Left colon (tissue), 2 donors: ENCODE measurements around the gene DNAJC1. TPM values are rescaled to one million over a fixed set of nuclear protein-coding genes. Genes with fewer than 3 reads are reported as not detected.

Experiments
- ATAC-seq: fragments of 200-7000 bp; cut with Tn5 transposase; one replicate; pipeline ENCODE4 v1.9.1; 2020; ENCODE audit warnings: mild to moderate bottlenecking, moderate library complexity
- DNase-seq, 2 donors: peaks; one replicate each; pipeline ENCODE4 v3.0.0-alpha.2; 2020
- intact Hi-C, 2 donors: fragments of 100-400 bp; cut with DNase I in 1 of 2; cut with micrococcal nuclease in 1 of 2; formaldehyde crosslinking; loops; one replicate each; pipeline versions ENCODE4 v1.11.2 to v1.14.0; 2022; cut with DNase I, micrococcal nuclease
- total RNA-seq, 2 donors: library from RNA; stranded (reverse); fragmentation: NEBNext Ultra II Directional; extraction: Animal tissue kit (Norgen Biotek cat#: 25700); gene quantifications; one replicate each; pipeline ENCODE4 v1.2.1, GENCODE V29; 2021
- donor health status: DM: no; HTN: no; CAD: no.
- donor health status: DM: yes; HTN: yes; CAD: no.

Gene DNAJC1
- total RNA-seq, 2 donors from 2014 or later, result 29.7 to 33.7 TPM

- no peak for ATAC-seq
- intact Hi-C loops, result no loop called here
- DNase-seq, result no peak
These were observed 246.2 kb downstream of the DNAJC1 start for GRCh38 chr10:21757185-21757901.

- DNase-seq, result no peak
- intact Hi-C loops, result no loop called here
- no peak for ATAC-seq
These were observed 246.8 kb downstream of the DNAJC1 start for GRCh38 chr10:21756707-21757106.

DNA sequence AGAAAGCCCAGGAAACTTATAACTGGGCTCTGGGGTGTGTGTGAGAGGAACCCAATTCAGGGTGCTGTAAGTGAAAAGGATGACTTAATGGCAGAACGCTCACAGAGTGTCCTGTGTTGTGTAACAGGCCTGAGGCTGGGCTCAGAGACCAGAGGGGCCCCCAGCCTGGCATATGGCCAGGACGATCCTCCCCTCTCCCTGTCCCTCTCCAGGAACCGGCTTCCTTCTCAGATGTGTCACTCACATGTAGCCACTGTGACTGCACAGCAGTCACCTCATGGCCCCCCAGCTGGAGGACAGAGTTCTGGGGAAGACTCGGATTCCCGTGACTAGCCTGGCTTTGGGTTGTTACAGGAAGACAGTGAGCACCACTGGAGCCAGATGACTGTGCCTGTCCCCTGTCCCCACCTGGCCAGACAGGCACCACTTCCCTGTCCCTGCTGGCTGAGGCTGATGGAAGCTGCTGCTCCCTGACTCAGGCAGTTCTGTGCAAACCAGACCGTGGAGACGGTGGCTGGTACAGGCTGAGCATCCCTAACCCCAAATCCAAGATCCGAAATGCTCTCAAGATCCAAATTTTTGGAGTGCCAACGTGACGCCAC is 249.0 kb downstream of the DNAJC1 start:
- ATAC-seq (no peak), DNase-seq (no peak)
- intact Hi-C loops, result no loop called here

DNA sequence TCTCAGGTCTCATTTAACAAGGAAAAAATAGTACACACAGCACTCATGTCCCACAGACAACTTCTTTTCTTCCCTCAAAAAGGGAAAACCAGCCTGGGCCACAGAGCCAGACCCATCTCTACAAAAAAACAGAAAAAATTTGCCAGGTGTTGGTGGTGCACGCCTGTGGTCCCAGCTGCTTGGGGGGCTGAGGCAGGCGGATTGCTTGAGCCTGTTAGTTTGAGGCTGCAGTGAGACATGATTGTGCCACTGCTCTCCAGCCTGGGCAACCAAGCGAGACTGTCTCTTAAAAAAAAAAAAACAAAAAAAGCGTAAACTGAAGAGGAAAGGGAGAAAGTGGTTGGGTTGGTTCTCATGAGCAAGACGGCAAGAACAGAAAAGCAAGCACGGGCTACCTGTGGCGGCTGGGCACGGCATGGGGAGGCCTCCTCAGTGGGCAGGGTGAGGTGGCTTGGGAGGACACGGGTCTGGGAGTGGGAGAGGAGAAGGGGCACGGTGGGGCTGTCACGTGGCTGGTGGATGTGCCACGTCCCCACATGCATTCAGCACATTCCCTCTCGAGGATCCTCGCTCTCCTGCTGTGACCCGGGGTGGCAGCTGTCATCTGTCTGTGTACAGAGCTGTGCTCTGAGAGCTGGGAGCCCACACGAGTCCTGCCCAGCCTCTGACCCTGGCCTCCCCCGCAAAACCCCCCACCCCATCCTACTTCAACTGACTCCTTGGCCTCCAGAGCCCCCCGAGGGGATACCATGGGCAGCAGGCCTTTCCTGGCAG is 249.8 kb downstream of the DNAJC1 start:
- intact Hi-C loops, result no loop called here
- no peak for ATAC-seq

DNA sequence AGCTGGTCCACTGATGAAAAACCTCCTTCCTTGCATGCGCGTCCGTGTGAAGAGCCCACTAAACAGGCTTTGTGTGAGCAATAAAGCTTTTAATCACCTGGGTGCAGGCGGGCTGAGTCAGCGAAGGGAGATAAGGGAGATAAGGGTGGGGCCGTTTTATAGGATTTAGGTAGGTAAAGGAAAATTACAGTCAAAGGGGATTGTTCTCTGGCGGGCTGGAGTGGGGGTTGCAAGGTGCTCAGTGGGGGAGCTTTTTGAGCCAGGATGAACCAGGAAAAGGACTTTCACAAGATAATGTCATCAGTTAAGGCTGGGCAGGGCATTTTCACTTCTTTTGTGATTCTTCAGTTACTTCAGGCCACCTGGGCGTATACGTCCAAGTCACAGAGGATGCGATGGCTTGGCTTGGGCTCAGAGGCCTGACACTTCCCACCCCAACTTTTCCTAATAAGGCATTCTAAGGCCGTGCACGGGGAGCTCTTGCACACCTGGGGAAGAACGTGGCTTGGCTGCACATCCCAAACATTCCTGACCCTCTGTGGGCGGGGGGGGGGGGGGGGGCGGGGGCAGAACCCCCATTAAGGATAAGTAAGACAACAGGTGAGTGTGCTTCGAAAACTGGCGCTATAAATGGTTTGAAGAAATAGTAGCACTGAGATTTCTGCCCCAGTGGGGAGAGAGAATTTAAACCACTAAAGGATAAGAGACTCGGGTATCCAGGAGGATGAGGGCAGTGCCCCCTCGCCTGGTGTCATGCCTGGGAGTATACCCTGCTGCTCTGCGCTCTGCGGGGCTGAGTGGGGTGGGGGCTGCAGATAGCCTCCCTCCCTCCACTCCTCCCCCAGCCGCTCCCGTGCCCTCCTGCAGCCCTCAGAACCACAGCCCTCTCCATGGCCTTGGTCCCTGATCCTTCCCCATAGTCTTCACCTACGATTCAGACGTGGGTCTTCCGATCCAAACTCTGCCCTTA is 251.9 kb downstream of the DNAJC1 start:
- DNase-seq (peak; percentile 53 to 54), ATAC-seq (peak; percentile 84)
- intact Hi-C loops, result no loop called here

More for the DNA sequence above, 249.8 kb downstream of the DNAJC1 start:
- no peak for DNase-seq

DNA sequence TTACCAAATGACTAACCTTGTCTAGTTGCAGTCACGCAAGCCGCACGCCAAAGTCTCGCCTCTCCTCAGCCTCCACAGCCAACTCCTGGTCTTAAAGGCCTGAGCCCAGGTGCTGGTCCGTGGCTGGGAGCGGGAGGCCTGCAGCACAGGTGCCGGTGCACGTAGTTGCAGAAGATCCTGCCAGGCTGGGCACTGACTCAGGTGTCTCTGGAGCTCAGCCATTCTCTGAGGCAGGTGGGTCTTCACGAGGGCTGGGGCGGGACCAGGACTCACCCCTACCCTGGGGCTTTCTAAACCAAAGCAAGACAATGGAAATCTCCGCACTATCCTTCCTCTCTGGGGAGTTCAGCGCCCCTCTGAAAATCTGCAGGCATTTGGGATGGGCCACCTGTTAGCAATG is 253.1 kb downstream of the DNAJC1 start:
- no peak for ATAC-seq
- intact Hi-C loops, result no loop called here

DNA sequence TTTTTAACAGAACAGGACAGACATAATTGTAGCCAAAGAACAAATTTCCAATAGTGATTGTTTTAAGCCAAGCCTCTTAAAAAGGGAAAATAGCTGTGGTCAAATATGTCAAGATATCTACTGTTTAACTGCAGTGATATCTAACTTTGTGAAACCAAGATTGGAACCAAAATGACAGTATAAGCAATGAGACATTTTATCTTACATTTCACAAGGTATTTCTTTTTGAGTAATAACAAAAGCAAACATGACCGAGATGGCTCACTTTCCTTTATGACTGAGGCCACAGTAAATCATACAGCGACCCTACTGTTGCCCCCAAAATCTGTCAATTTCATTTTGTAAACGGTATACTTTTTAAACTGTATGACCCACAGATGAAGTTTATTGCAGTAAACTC is 253.7 kb downstream of the DNAJC1 start:
- no peak for DNase-seq
- intact Hi-C loops, result no loop called here
- no peak for ATAC-seq

More for the DNA sequence above, 253.1 kb downstream of the DNAJC1 start:
- no peak for DNase-seq

DNA sequence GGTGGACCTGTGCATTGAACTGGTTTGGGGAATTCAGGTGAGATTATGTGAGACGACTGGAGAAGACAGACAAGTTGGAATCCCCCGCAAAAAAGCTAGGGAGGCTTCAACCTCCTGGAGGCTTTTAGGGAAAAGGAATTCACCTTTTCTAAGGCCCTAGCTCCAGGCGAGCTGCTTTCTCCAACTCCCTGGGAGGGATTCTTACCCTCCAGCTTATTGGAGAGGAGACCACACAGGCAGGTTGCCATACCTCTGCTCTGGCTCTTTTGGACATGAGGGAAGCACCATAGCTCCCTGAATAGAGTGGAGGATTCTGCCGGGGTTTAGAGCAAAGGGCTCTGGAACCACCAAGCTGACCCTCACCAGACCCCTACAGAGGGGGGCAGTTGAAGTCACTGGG is 255.7 kb downstream of the DNAJC1 start:
- ATAC-seq (no peak), DNase-seq (no peak)
- intact Hi-C loops, result no loop called here

DNA sequence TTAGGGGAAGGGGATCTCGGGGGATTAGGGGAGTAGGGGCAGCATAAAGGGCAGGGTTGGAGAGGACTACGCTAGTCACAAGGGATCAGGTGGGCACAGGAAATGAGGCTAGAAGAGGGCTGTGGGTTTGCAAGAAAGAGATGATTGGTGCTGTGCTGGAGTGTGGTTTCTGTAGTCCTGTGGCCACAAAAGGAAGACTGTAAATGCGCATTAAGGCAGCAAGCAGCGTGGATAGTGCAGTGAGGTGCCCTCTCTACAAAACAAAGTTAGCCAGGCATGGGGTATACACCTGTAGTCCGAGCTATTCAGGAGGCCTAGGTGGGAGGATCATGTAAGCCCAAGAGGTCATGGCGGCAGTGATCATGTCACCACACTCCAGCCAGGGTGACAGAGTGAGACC is 257.4 kb downstream of the DNAJC1 start:
- intact Hi-C loops, result no loop called here
- DNase-seq (no peak), ATAC-seq (peak; percentile 27)

GRCh38 chr10:21744223-21744622 is 259.3 kb downstream of the DNAJC1 start:
- ATAC-seq (no peak), DNase-seq (no peak)
- intact Hi-C loops, result no loop called here

- DNase-seq (no peak), ATAC-seq (no peak)
- intact Hi-C loops, result no loop called here
These were observed 260.7 kb downstream of the DNAJC1 start for GRCh38 chr10:21742740-21743412.

GRCh38 chr10:21740989-21741388 is 262.5 kb downstream of the DNAJC1 start:
- DNase-seq, result no peak
- no peak for ATAC-seq
- intact Hi-C loops, result no loop called here

DNA sequence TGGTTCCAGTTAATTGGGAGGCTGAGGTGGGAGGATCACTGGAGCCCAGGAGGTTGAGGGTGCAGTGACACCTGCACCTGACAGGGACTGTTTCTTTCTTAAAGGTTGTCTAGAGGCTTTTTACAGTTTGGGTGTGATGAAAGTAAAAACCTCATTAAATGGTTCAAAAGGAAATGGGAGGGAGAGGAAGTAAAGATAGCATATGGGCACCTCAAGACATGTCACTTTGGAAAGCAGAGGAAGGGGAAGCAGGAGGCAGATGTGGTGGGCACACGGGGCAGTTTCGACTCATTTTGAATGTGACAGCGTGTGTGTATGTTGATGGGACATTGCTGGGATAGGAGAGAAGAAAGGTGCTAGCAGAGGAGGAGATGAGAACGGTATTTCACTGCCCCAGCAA is 266.4 kb downstream of the DNAJC1 start:
- DNase-seq, result no peak
- intact Hi-C loops, result no loop called here
- ATAC-seq, result no peak

GRCh38 chr10:21733710-21734109 is 269.8 kb downstream of the DNAJC1 start:
- DNase-seq (no peak), ATAC-seq (no peak)
- intact Hi-C loops, result no loop called here

DNA sequence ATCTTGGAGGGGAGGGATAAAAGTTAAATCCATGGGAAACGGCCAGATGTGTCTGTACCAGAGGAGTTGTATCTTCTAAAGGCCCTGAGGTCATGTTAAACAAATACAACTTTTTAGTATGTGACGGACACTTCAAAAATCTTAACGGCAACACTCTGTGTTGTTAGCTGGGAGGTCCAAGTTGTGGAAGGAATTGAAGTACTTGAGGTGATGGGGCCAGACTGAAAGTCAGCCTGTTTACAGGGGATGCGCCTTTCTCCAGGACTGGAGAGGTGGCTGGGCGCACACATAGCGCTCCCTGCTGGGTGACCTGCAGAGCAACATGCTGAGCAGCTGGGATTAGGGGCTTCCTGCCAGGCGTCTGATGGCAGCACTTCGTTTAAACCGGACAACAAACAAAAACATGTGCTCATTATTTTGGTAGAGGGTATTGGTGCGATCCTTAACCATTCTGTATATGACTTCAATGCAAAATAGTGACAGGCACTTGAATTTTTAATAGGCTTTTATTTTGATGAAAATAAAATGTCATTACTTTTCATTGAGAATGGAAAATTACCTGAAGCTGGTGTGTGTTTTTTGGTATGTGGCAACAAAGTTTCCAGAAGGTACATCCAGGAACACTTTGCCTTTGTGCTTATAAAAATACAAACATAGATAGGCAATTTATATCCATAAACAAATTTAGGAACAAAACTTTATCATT is 271.3 kb downstream of the DNAJC1 start:
- intact Hi-C loops, result no loop called here
- ATAC-seq (peak; percentile 36), DNase-seq (no peak)

GRCh38 chr10:21728618-21729017 is 274.9 kb downstream of the DNAJC1 start:
- DNase-seq (no peak), ATAC-seq (no peak)
- intact Hi-C loops, result loop anchor here in 1 of 2 donors (5.0 kb wide), 1 partner anchor 231 kb away; no protein-coding TSS in a partner anchor

DNA sequence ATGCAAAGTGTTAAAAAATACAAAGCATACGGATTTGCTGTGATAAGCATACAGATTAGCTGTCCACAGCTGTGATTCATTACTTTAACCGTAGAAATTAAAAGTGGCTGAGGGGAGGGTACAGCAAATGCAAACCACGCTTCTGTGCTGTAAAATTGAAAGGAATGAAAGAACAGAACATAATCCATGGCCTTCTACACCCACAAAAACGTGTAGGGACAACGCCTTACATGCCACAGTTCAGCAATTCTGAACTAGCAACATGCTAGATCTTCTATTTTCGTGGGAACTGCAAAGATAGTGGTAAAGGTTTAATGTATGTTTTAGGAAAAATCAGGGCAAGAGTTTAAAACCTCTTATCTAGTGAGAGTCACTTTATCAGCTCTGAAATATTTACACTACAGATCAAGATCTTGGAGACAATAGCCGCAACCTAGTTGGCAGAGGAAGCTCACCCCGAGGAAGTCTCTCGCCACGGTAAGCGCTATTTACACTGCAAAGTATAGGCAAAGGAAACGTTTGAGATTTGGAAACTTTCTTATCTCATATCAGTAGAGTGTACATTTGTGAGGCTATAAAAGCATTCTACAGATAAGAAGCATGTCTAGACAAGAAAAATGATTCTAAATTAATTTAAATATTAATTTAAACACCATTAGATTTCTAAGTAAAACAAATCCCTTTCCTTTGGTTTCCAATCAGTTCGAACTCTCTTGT is 275.9 kb downstream of the DNAJC1 start:
- peak; percentile 87 for ATAC-seq
- peak; percentile 45 to 63 for DNase-seq
- intact Hi-C loops, result loop anchor here in 1 of 2 donors (5.0 kb wide), 1 partner anchor 230 kb away; no protein-coding TSS in a partner anchor
